ENCODE data around the gene LEP.

- TF ChIP-seq POLR2AphosphoS5 (IDR thresholded peaks at IDR 0.05; ENCODE audit: borderline replicate concordance, low read depth, low read length) (no peak), EZH2 (IDR thresholded peaks at IDR 0.05) (no peak)
These were observed 61.1 kb downstream of the LEP start for GRCh38 chr7:128302139-128302538.

Data from SK-N-MC (cell line).